ENCODE measurements around the gene PDIA3.
A peak's percentile ranks its signal among the peaks of the same experiment; 100 is the strongest.

PDIA3 gene

GRCh38 chr15:43775411-43775965, 29.2 kb downstream of the PDIA3 start:
- Histone ChIP-seq H3K4me3 (ENCODE audit: low read depth in 1 of 2, low read length in 1 of 2) (no peak overlapping the region), H3K36me3 (peaks cover 29% of the 10 kb centered on the region), H3K9me3 (no peaks in the 10 kb centered on the region), H3K4me1 (ENCODE audit: control insufficient read depth in 1 of 2, insufficient read depth in 1 of 2, low read depth in 1 of 2, low read length in 1 of 2) (peaks cover 16 to 23% of the 10 kb centered on the region in 2 experiments), H3K27me3 (no peaks in the 10 kb centered on the region), H3K27ac (no peak overlapping the region)
- TF ChIP-seq, protein P1, sequence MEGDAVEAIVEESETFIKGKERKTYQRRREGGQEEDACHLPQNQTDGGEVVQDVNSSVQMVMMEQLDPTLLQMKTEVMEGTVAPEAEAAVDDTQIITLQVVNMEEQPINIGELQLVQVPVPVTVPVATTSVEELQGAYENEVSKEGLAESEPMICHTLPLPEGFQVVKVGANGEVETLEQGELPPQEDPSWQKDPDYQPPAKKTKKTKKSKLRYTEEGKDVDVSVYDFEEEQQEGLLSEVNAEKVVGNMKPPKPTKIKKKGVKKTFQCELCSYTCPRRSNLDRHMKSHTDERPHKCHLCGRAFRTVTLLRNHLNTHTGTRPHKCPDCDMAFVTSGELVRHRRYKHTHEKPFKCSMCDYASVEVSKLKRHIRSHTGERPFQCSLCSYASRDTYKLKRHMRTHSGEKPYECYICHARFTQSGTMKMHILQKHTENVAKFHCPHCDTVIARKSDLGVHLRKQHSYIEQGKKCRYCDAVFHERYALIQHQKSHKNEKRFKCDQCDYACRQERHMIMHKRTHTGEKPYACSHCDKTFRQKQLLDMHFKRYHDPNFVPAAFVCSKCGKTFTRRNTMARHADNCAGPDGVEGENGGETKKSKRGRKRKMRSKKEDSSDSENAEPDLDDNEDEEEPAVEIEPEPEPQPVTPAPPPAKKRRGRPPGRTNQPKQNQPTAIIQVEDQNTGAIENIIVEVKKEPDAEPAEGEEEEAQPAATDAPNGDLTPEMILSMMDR (IDR thresholded peaks at IDR 0.05): no peak

DNA sequence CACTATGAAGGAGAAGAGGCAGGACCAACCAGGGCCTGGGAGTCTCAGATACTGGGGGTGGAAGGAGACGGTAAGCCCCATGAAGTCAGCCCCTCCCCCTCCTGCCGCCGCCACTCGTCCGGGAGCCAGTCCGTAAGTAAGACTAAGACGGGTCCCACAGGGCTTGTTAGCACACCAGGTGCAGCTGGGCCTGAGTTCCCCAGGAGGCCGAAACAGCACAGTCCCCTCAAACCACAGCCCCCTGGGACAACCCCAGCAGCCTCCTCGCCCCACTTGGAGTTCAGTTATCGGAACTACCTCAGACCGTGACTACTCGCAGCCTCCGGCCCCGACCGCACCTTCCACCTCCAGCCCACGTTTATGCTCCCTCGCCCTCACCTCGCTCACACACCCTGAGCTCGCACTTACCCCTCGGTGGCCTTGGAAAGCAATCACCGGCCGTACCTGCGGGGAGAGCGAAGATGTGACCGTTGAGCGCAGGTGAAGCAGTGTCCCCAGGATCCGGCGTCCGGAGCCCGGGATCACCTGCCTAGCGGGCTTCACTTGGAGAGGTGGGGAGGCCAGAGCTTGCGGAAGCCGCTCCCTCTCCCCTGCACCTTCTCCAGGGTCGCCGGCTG, 30.0 kb downstream of the PDIA3 start:
- Histone ChIP-seq H3K27ac (peak overlapping the region; percentile 79), H3K36me3 (peaks cover 22% of the 10 kb centered on the region), H3K4me1 (ENCODE audit: control insufficient read depth in 1 of 2, insufficient read depth in 1 of 2, low read depth in 1 of 2, low read length in 1 of 2) (peaks cover 16 to 23% of the 10 kb centered on the region in 2 experiments), H3K27me3 (no peaks in the 10 kb centered on the region), H3K9me3 (no peaks in the 10 kb centered on the region), H3K4me3 (ENCODE audit: low read depth in 1 of 2, low read length in 1 of 2) (peak overlapping the region; percentile 76 to 93)
- TF ChIP-seq, protein P1 (IDR thresholded peaks at IDR 0.05): no peak

DNA sequence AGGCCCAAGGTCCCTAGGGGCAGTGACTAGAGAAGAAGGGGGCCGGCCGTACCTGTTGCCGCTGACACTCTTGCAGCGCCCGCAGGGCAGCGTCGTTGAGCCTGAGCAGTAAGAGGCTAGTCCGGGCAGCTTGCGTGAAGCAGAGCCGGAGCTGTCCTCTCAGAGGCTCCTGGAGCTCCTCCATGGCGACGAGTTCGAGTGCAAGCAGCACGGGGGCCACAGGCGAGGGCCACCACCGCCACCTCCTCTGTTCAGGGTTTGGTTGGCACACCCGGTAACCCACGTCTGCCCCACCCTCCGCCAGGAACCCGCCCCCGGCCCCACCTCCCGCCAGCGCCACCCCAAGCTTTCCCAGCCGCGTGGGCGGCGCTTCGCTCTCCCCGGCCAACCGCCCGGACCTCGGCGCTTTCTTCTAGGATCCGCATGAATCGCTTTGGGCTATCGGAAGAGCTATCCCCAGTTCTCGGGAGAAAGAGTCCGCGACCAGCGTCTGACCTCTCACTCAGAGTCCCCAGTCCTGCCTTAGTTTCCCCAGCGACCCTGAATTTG, 30.6 kb downstream of the PDIA3 start, which contains the start of gene ELL3:
Gene ELL3 (minus strand): TSS at position 249 of the 549 bp plus-strand sequence. CDS start 65 bp downstream, at position 184.
- Histone ChIP-seq H3K9me3 (no peaks in the 10 kb centered on the region), H3K27me3 (no peaks in the 10 kb centered on the region), H3K4me3 (ENCODE audit: low read depth in 1 of 2, low read length in 1 of 2) (peak within 1 kb of the TSS; percentile 76 to 93), H3K36me3 (peaks cover 16% of the 10 kb centered on the region), H3K4me1 (ENCODE audit: control insufficient read depth in 1 of 2, insufficient read depth in 1 of 2, low read depth in 1 of 2, low read length in 1 of 2) (peaks cover 16 to 23% of the 10 kb centered on the region in 2 experiments), H3K27ac (peak within 1 kb of the TSS; percentile 79)
- TF ChIP-seq, protein P1 (IDR thresholded peaks at IDR 0.05): peak; percentile 11

DNA sequence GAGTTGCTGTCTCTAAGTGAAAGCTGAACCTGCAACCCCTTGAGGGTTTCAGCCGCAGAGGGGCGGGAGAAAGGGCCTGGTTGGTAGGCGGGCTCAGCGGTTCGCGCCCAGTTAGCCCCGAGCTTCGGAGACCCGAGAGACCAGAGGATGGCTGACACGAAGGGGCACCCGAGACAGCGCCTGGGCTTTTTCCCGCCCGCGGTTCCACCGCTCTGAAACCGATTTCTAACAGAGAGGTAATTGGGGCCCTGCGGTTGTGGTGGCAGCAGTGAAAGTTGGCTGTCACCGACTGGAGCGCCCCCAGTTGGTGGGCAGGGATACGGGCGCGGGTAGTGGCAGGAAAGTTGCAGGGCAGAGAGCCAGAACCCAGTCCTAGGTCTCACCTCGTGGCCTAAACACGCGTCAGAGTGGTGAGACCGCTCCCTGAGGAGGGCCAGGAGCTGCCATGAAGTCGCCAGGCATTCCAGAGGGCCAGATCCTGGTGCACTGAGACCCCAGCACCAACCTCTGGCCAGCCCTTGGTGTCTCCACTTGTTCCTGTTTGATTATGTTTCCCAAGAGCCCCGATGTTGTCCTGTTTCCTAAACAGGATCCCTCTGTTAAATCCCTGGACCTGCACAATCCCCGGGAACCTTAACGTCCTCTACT, 31.2 kb downstream of the PDIA3 start:
- Histone ChIP-seq H3K27ac (peak overlapping the region; percentile 79), H3K9me3 (no peaks in the 10 kb centered on the region), H3K27me3 (no peaks in the 10 kb centered on the region), H3K36me3 (peaks cover 10% of the 10 kb centered on the region), H3K4me3 (ENCODE audit: low read depth in 1 of 2, low read length in 1 of 2) (peak overlapping the region; percentile 76 to 93), H3K4me1 (ENCODE audit: control insufficient read depth in 1 of 2, insufficient read depth in 1 of 2, low read depth in 1 of 2, low read length in 1 of 2) (peaks cover 16 to 23% of the 10 kb centered on the region in 2 experiments)
- TF ChIP-seq, protein P1 (IDR thresholded peaks at IDR 0.05): peak; percentile 62

GRCh38 chr15:43779016-43779415, 32.8 kb downstream of the PDIA3 start:
- H3K9me3 ChIP-seq: no peaks in the 10 kb centered on the region
- TF ChIP-seq, protein P1 (IDR thresholded peaks at IDR 0.05): no peak
- peaks cover 16 to 23% of the 10 kb centered on the region in 2 experiments for H3K4me1 ChIP-seq (ENCODE audit: control insufficient read depth in 1 of 2, insufficient read depth in 1 of 2, low read depth in 1 of 2, low read length in 1 of 2)
- H3K27ac ChIP-seq: no peak overlapping the region
- H3K27me3 ChIP-seq: no peaks in the 10 kb centered on the region
- no peaks in the 10 kb centered on the region for H3K36me3 ChIP-seq
- H3K4me3 ChIP-seq (ENCODE audit: low read depth in 1 of 2, low read length in 1 of 2): no peak overlapping the region
